HG02588 (cell line): ENCODE data around the gene STK32C.

Source experiments
- ATAC-seq: cut with Tn5 transposase; IDR thresholded peaks from one replicate; pipeline ENCODE4 v1.9.1; 2021; ENCODE audit warnings: mild to moderate bottlenecking, moderate library complexity; ENCODE audit not compliant: unreplicated experiment

STK32C gene

GRCh38 chr10:132189016-132189415 is 118.7 kb downstream of the STK32C start:
- ATAC-seq, result no peak

DNA sequence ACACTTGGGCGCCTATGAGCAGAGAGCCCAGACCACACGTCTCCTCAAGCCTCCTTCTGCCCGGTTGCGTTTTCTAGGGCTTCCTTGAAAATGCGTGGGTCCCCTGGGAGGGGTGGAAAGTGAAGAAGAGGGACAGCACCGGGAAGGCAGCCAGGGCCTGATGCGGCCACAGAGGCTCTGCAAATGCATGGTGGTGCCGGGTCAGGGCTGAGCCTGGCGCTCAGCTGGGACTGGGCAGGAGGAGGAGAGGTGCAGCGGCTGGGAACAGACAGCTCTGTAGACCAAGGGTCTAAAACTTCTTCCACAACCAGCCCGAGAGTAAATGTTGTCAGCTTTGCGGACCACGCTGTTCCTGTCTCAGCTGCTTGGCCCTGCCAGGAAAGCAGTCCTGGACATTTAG is 119.4 kb downstream of the STK32C start:
- no peak for ATAC-seq

DNA sequence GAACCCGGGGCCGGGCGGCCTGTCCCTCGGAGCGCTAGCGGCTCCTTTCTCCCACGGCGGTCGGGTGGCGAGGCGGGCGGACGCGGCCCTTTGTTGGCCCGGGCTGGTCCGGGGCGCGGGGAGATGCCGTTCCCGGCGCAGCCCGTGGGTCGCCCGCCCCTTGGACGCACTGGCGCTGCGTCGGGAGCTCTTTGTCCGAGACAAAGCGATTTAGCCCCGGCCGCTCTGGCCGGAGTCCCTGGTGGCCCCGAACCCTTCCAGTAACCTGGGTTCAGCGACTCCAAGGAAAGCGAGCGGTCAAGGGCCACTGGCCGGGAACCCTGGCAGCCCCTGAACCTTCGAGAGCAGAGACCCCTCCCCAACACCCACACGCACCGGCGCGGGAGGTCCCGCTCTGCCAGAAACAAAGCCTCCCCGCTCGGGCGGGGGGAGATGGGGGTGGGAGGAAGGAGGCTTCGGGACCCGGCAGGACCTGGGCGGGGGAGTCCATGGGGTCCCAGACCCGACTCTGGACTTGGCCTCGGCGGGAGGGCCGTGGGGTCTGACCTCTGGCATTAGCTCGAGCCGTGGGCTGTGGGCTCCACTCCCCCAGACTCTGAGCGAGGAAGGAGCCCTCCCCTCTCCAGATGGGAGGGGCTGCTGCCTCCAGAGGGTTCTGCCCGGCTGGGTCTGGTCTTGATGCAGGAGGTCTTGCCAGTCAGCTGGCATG is 120.2 kb downstream of the STK32C start:
- no peak for ATAC-seq

DNA sequence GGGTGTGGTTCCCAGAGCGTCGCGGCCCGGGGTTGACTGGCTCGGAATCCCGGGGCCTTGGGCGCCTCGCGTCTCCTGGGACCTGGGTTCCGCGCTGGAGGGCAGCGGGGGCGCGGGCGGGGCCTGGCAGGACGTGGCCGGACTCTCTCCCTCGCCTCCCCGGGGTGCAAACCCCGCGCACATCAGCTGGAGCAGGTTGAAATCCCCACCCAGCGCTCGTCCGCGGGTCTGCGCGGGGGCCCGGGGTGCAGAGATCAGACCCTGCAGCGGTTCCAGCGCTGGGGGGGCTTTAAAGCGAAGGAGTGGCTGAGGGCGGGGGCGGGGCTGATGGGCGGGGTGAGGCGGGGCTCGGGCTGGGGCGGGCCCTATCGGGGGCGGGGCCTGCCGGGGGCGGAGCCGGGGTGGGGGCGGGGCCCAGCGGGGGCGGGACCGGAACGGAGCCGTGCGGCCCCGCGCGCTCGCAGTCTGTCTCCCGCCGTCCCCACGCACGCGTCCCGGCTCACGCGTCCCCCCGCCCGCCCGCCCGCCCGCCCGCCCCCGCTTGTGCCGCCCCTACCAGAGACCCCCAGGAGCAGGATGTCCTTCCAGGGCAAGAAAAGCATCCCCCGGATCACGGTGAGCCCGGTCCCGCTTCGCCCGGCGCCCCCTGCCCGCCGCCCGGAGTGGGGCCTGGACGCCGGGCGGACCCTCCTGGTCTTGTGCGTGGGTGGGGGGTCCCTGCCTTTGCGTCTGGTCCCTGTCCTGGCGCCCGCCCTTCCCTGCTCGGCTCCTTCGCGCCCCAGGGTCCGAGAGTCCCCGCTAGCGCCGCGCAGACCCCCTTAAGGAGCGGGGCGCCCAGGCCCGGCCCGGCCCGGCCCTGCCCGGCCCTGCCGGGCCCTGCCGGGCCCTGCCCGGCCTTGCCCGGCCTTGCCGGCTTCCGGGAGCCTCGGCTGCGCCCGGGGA is 121.0 kb downstream of the STK32C start, which contains the start of gene DPYSL4:
Gene DPYSL4, plus strand, starts transcription at position 461 of the 942 bp plus-strand sequence. Its CDS starts 116 bp downstream, at position 577.
- no peak for ATAC-seq

- no peak for ATAC-seq
Observed at GRCh38 chr10:132185601-132186487, 121.9 kb downstream of the STK32C start.

DNA sequence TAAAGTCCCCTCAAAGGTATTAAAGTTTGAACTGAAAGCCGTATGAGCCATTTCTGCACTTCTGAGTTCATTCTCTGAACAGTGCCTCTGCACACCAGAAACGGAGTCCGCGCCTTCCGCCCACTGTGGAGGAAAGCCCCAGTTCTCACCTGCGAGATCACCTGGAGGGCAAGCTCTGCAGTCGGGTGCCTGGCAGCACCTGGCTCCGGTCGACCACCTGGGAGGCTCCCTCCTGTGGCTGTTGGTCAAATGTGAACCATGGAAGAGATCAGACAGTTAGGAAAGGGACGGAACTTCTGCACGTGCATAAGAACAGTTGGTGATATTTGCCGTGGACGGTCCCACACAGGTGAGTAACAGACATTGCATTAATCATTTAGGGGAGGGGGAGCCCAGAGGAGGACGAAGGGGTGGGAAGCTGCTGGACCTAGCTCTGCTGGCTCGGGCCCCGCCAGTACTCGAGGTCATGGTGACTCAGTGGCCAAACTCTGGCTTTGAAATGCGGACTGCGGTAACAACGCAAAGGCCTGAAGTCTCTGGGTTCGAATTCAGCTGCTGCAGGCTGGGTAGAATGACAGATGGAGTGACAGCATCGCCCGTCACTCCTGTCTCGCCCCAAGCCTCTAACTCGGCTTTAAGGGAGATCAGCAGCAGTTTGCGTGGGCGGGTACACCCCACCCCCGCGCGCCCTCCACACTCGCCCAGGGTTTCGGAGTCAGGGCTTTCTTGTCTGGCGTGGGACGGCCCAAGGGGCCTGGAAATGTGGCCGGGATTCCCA is 122.7 kb downstream of the STK32C start:
- ATAC-seq, result no peak

GRCh38 chr10:132183046-132183445 is 124.7 kb downstream of the STK32C start:
- no peak for ATAC-seq

GRCh38 chr10:132182591-132182990 is 125.2 kb downstream of the STK32C start:
- ATAC-seq, result no peak

- ATAC-seq, result no peak
Observed at GRCh38 chr10:132181691-132182425, 125.9 kb downstream of the STK32C start.

DNA sequence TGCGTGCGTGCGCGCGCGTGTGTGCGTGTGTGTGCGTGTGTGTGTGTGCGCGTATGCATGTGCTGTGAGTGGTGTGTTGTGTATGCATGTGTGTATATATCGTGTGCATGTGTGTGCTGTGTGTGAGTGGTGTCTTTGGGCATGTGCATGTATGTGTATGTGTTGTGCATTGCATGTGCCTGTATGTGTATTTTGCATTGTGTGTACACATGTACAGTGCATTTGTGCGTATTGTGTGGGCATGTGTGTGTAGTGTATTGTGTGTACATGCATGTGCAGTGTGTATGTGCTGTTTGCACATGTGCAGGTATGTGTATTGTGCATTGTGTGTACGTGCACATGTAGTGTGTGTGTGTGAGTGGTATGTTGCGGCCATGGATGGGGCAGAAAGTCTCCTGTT is 127.0 kb downstream of the STK32C start:
- ATAC-seq, result no peak

GRCh38 chr10:132179551-132180392 is 128.0 kb downstream of the STK32C start:
- ATAC-seq, result no peak

GRCh38 chr10:132178672-132179545 is 128.8 kb downstream of the STK32C start:
- no peak for ATAC-seq

DNA sequence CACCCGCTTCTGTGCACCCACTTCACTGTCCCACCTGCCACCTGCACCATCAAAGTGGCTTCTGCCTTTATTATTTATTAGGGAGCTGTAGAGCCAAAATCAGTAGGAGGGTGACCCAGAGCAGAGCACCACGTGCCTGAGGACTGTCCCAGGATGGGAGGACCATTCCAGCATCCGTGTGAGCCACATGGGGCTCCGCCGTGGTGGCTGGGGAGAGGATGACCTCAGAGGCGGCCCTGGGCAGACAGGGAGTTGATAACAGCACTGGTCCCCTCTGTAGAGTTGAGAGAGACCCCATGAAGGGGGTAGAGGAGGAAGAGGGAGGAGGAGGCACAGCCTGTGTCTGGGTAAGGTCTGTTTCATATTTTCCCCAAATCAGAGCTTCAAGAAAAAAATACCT is 129.7 kb downstream of the STK32C start:
- ATAC-seq, result no peak

DNA sequence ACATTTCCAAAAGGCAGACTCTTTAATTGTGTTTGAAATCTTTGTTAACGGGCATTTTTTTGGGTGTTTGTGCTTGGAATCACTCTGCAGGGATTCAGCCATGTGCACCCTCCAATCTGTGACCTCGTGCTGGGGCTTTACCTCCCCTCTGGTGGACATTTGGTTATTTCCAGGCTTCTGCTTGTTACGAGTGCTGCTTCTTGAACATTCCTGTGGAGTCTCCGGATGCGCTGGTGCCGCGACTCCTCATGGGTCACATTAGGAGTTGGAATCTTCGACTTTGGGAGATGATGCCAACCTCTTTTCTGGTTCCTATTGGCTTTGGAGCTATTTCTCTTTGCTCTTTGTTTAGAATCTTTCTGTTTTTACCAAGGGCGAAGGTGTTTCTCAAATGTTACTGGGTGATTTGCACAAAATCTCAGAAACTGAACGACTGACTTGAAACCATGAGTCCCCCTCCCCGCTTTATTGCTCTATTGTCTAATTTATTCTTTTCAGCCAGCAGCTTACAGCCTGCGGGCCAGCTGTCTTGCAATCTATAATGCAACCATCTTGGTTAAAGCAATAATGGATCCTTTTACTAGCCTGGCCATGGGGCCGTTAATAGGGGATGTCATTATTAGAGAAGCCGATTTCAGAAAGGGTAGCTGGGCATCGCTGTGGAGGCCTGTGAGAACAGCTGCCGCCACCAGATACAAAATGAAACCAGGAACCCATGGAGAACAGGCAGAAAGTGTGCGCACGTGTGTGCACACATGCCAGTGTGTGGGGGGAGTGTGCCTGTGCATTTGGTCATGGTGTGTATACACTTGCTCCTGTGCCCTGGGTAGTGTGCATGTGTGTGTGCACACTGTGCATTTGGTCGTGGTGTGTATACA is 130.9 kb downstream of the STK32C start:
- ATAC-seq, result no peak

DNA sequence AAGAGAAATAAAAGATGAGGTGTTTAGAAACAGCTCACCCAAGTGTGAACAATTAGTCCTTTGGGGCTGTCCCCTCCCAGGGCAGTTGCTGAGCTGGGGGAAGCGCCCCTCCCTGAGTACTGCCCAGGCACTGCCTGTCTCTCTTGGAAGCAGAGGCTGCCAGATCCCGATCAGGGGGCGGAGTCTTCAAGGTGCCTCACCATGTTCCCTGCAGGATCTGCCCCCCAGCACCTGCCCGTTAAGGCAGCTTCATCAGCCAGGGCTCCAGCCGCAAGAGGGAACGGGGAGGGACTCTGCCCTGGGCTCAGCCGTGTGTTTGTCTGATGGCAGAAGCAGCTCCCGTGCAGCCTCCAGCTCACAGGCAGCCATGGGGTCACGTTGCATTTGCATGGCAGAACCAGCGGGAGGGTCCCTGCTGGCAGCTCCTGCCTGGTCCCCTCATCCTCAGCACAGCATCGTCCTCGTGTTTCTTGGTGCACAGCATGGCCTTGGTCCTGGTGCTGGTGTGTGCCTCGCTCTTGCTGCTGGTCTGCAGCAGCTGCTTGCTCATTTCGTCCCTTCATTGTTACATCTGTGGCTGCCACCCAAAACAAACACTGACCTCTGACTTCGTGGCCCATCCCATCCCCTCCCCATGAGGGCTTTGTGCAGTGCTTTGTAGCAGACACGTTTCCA is 131.7 kb downstream of the STK32C start:
- no peak for ATAC-seq

GRCh38 chr10:132175408-132175807 is 132.3 kb downstream of the STK32C start:
- ATAC-seq, result no peak
